Activated CD4-positive, alpha-beta T cell treated with anti-CD3 and anti-CD28 coated beads for 1 hour (primary cell): Measurements from ENCODE around the gene ATP5F1E.
A peak's percentile ranks its signal among the peaks of the same experiment; 100 is the strongest.
"Not testable (repeated sequence)": the region's sequence is repeated elsewhere in the genome, so short reads cannot be mapped to it uniquely, and the experiment has no call there.

Source experiments
- DNase-seq: peaks from one replicate; pipeline ENCODE4 v3.0.0-alpha.2; 2020

ATP5F1E gene

GRCh38 chr20:59042796-59043631 is 10.9 kb upstream of the ATP5F1E start:
- peak; percentile 92 for DNase-seq

- peak; percentile 17 for DNase-seq
Observed at GRCh38 chr20:59042151-59042795, 10.1 kb upstream of the ATP5F1E start, which contains the start of gene PRELID3B. Gene PRELID3B, minus strand, starts transcription at chr20:59042786. Its CDS starts 56 bp downstream, at chr20:59042730.

GRCh38 chr20:59041487-59041886 is 9.4 kb upstream of the ATP5F1E start:
- not testable (repeated sequence) for DNase-seq

DNA sequence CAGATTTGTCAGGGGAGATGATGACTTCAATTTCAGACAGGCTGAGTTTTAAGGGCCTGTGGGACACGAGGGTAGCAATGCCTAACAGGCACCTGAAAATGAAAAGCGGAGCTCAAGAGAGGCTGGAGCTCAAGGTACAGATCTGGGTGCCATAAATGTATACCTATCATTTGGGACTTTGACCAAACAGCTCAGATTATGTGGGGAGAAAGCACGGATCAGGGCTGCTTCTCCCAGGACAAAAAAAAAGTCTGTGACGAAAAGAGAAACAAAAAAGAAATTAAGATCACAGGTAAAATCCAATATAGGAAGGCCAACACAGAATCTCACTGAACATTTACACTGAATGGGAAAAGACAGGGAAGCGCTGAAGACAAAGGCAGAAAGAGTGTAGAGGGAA is 8.5 kb upstream of the ATP5F1E start:
- no peak for DNase-seq

- no peak for DNase-seq
Observed at GRCh38 chr20:59039233-59039632, 7.1 kb upstream of the ATP5F1E start.

GRCh38 chr20:59037386-59037785 is 5.3 kb upstream of the ATP5F1E start:
- no peak for DNase-seq

DNA sequence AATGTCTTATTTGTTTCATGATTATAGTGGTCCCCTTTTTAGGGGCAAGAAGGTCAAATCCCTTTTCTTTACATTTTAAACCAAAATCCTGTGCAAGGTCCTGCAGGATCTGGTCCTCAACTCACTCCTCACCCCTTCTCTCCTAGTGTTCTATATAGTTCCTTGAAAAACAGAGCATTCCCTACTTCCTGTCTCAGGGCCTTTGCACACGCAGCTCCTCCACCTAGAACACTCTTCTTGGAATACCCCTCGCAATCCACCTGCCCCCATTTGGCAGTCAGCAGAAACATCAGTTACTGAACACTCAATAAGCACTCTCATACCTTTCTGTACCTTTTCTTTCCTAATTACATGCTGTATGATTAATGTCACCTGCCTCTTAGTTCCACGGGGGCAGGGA is 3.2 kb upstream of the ATP5F1E start:
- no peak for DNase-seq

GRCh38 chr20:59033616-59034165 is 1.6 kb upstream of the ATP5F1E start:
- DNase-seq, result no peak

- DNase-seq, result no peak
Observed at GRCh38 chr20:59033093-59033492, 958 bp upstream of the ATP5F1E start.

GRCh38 chr20:59032713-59033059 is 551 bp upstream of the ATP5F1E start:
- DNase-seq, result no peak

DNA sequence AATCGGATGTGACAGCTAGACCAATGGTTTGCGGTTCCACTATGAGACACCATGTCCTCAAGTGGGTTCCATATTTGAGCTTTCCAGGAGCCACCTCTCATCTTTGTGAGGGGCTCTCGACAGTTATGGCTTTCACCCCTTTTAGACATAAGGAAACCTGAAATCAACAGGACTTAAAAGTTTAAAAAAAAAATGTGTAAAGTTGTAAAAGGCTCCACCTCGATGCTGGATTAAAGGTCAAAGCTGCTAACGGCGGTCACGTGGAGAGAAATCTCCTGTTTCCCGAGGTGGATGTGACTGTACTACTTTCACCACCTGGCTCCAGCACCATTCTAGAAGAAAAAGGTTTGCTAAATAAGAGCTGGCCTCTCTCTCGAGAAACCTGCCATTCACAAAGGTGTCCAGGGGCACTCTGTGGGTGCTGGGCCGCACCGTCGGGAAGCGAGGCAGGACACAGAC is 542 bp downstream of the ATP5F1E start:
- no peak for DNase-seq

GRCh38 chr20:59030911-59031563 is 1.1 kb downstream of the ATP5F1E start:
- DNase-seq, result no peak

- DNase-seq, result no peak
Observed at GRCh38 chr20:59028812-59029211, 3.3 kb downstream of the ATP5F1E start.

DNA sequence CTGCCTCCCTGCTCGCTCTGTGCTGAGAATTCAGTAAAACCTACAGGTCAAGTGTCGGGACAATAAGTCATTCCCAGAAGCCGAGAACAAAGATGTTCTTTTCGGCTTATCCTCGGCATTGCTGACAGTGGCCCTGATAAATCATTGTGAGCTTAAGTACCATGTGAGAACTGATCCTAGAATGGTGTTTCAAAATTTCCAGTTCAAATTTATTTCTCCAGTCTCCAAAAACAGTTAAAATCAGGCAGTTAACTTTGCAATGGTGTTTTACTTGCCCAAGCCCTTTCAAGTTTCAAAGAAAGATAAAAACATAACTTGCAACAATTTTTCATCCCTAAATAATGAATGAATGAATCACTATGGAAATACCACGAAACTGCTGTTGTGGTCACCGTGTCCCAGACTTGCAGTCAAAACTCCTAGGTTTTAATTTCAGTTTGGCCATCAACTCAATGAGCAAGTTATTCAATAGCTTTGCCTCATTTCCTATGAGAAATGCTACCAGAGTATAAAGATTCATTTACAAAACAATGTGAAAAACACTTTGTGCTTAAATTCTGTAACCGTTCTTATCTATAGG is 4.3 kb downstream of the ATP5F1E start:
- no peak for DNase-seq

GRCh38 chr20:59026904-59027740 is 5.0 kb downstream of the ATP5F1E start:
- no peak for DNase-seq

DNA sequence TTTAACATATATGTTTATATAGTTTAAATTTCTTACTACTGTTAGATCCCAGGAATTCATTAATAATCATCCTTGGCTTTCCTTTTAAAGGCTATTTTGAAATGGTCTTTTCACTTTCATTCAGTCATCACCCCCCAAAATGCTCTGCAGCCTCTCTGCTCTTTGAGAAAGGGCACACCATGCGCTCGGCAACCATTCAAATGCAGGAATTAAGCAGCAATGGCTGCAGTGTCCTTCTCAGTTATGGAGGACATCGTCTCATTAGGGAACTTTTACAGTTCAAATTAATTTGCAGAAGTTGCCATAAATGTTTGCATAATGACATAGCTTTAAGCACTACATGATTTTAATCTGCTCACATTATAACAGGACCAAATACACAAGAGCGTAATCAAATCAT is 6.6 kb downstream of the ATP5F1E start:
- DNase-seq, result no peak

DNA sequence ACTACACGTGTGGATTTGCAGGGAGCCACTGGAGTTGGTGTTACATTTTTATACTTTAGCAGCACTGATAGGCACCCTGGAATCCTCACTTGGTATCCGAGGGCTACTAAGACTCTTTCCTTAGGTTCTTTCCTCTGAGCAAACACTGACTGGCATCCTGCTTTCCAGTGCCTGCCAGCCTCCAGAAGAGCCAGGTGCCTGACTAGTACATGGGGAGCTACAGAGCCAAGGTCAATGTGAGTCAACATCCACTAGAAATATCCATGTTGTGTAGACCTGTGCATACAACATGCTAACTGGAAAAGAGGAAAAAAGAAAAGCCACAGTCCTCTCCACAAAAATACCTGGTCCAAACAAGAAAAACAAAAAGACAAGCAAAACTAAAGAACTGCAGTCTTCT is 7.0 kb downstream of the ATP5F1E start:
- no peak for DNase-seq

DNA sequence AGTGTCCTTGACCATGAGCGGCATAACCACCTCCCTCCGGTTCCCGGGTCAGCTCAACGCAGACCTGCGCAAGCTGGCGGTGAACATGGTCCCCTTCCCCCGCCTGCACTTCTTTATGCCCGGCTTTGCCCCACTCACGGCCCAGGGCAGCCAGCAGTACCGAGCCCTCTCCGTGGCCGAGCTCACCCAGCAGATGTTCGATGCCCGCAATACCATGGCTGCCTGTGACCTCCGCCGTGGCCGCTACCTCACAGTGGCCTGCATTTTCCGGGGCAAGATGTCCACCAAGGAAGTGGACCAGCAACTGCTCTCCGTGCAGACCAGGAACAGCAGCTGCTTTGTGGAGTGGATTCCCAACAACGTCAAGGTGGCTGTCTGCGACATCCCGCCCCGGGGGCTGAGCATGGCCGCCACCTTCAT is 8.0 kb downstream of the ATP5F1E start:
- DNase-seq, result no peak

DNA sequence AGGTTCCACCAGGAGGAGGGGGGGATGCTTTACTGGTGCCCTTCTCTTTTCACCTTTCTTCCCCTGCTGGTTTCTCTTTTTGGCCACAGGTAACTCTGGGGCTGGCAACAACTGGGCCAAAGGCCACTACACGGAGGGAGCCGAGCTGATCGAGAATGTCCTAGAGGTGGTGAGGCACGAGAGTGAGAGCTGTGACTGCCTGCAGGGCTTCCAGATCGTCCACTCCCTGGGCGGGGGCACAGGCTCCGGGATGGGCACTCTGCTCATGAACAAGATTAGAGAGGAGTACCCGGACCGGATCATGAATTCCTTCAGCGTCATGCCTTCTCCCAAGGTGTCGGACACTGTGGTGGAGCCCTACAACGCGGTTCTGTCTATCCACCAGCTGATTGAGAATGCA is 8.5 kb downstream of the ATP5F1E start:
- no peak for DNase-seq

GRCh38 chr20:59022754-59023153 is 9.4 kb downstream of the ATP5F1E start:
- no peak for DNase-seq

DNA sequence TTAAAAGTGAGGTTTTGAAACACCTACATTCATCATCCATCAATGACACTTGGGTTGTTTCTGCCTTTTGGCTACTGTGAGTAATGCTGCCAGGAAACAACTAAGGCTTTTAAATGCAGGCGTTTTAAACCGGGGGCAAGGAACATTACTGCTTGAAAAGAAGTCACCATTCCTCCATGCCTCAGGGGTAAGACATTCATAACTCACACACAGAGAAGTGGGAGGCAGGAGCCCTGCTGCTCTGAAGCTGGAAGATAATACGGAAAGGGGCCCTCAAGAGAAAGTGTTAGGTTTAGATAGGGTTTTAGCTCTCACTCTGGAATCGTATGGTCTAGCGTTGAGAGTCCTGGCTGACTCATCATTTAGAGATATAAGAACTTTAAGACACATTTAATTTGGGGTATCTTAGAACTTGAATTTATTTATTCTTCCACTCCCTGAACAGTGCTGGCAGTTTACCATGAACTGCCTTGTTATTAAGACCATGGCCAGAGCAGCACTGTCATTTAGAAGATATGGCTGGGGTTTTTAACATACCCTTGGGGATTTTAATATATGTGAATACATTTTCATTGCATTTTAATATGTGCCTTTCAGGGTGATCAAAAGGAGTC is 11.1 kb downstream of the ATP5F1E start:
- no peak for DNase-seq

DNA sequence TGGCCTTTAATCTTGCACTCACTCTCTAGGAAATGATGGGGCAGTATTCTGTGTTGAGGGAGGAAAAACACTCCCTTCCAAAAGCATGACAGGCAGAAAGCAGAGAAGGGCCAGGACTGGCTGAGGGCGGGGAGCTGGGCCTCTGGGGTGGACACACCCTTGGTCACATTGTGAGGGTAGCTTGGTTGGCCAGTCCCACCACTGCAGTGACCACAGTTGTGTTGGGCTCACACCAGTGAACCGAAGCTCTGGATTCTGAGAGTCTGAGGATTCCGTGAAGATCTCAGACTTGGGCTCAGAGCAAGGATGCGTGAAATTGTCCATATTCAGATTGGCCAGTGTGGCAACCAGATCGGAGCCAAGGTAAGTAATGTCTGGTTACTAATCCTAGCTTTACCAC is 12.9 kb downstream of the ATP5F1E start, which contains the start of gene TUBB1:
Gene TUBB1 (plus strand): TSS at position 213 of the 400 bp plus-strand sequence. CDS start 94 bp downstream, at position 307.
- no peak for DNase-seq
